Mucosa of rectum (tissue), 2 donors: ENCODE data around the gene CBLN1.

ENCODE experiments used
- H3K27ac ChIP-seq, 2 donors: one replicate each; pipeline ENCODE4 v1.7.0; 2013; ENCODE audit warnings: inconsistent platforms in 2 of 2, low read depth in 2 of 2, low read length in 2 of 2
- H3K27me3 ChIP-seq, 2 donors: one replicate each; pipeline ENCODE4 v1.7.0; 2013; ENCODE audit warnings: low read length in 2 of 2; ENCODE audit not compliant: control insufficient read depth in 2 of 2, insufficient read depth in 2 of 2
- H3K36me3 ChIP-seq, 2 donors: one replicate each; pipeline ENCODE4 v1.7.0; 2013; ENCODE audit warnings: low read length in 2 of 2; ENCODE audit not compliant: control insufficient read depth in 2 of 2, insufficient read depth in 2 of 2
- H3K4me1 ChIP-seq, 2 donors: one replicate each; pipeline ENCODE4 v1.7.0; 2013; ENCODE audit warnings: low read length in 2 of 2, mild to moderate bottlenecking in 1 of 2; ENCODE audit not compliant: control insufficient read depth in 2 of 2, insufficient read depth in 2 of 2
- H3K4me3 ChIP-seq, 2 donors: one replicate each; pipeline ENCODE4 v1.7.0; 2013; ENCODE audit warnings: low read length in 2 of 2
- H3K9ac ChIP-seq, 2 donors: one replicate each; pipeline ENCODE4 v1.7.0; 2013; ENCODE audit warnings: low read length in 2 of 2, low read depth in 1 of 2, mild to moderate bottlenecking in 1 of 2
- H3K9me3 ChIP-seq, 2 donors: one replicate each; pipeline ENCODE4 v1.7.0; 2013; ENCODE audit warnings: low read length in 2 of 2; ENCODE audit not compliant: control insufficient read depth in 2 of 2
- donor health status: healthy.
- donor health status: Normal muscosa, but diverticular disease.

Gene CBLN1

DNA sequence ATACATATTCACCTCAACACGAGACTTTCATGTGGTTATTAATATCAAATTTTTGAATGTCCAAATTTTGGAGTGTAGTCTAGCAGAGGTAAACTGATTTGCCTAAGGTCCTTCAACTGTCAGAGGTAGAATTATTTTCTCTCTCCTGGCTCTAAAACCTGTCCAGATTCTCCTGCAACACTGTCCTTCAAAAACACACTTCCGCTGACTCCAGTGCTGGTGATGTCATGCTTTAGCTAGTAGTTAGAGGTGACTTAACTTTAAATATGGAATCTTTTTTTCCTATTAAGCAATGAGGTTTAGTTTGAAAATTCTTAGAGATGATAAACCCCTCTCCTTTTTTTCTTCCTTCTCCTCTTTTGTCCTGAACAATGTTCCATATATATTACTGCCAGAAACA, 10.8 kb upstream of the CBLN1 start:
- no peaks in the 10 kb centered on the region for H3K9me3 ChIP-seq
- no peak overlapping the region for H3K27ac ChIP-seq
- no peak overlapping the region for H3K4me3 ChIP-seq
- no peaks in the 10 kb centered on the region for H3K4me1 ChIP-seq
- no peaks in the 10 kb centered on the region for H3K36me3 ChIP-seq
- peaks cover 0 to 6% of the 10 kb centered on the region in 2 donors for H3K27me3 ChIP-seq
- no peak overlapping the region for H3K9ac ChIP-seq

DNA sequence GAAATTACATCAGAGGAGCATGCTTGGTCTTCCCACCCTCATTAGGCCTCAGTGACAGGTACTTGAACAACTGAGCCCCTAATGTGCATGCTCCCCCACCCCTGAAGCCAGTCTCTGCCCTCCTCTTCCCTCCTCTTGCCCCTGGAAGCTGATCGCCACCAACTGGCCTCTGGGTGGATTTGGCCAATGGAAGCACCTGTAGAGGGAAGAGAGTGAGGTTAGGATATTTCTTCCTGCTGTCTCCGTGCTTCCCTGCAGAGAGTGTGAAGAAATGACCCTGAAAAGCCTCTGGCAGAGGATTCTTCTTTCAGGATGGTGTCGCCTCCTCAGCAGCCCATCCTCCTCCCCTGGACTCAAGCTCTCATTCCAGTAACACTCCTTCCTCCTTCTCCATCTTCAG, 5.9 kb upstream of the CBLN1 start:
- H3K36me3 ChIP-seq, result no peaks in the 10 kb centered on the region
- no peak overlapping the region for H3K4me3 ChIP-seq
- H3K27ac ChIP-seq, result no peak overlapping the region
- peaks cover 0 to 2% of the 10 kb centered on the region in 2 donors for H3K9me3 ChIP-seq
- H3K27me3 ChIP-seq, result peaks cover 25% of the 10 kb centered on the region in 2 donors
- H3K4me1 ChIP-seq, result peaks cover 4 to 7% of the 10 kb centered on the region in 2 donors
- H3K9ac ChIP-seq, result no peak overlapping the region

DNA sequence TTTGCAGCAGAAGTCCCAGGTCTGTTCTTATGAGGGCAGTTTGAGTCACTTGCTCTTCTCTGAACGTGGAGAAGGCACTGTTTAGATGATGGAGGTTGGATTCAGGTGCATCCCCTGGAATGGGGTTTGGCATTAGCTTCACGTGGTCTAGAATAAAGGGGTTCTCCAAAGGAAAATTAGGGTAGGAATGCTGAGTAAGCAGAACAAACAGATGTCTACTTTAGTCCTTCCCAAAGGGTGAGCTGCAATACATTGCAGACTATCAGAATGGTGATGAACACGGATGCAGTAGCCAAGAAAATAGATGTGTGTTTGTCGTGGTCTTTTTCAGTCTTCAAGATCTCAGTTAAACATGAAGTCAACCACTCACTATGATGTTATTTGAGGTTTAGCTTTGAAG, 3.3 kb upstream of the CBLN1 start:
- H3K27me3 ChIP-seq, result peaks cover 38 to 39% of the 10 kb centered on the region in 2 donors
- no peak overlapping the region for H3K9ac ChIP-seq
- peaks cover 7 to 8% of the 10 kb centered on the region in 2 donors for H3K4me1 ChIP-seq
- no peaks in the 10 kb centered on the region for H3K36me3 ChIP-seq
- peaks cover 0 to 2% of the 10 kb centered on the region in 2 donors for H3K9me3 ChIP-seq
- H3K27ac ChIP-seq, result no peak overlapping the region
- H3K4me3 ChIP-seq, result no peak overlapping the region

DNA sequence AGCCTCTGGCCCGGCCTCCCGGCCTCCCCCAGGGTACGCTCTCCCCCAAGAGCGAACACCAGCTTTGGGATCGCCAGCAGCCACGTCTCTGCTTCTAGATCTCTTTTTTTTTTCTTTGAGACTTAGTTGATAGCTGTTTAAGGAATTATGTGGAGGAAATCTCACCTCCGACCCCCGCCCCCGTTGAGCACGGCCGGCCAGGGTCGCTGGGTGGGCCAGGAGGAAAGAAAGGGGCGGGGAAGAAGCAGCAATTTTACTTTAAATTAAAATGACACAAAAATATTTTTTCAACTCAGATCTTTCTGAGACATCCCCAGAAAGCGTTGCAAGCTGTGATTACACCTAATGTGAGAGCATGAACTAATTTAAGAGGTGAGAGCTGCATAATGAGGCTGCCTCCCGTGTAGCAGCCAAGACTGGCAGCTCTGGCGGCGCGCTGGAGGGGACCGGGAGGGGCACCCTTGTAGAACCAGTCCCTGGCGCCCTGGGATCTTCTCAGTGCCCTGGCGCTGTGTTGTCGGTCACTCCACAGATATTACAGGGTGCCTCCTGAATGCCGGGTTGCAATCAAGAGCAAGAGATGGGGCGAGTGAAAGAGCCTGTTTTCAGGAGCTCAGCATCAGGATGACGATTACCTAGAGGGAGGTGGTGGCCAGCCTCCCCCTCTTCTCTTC, 1.9 kb upstream of the CBLN1 start:
- Histone ChIP-seq H3K36me3 (no peaks in the 10 kb centered on the region), H3K27me3 (peaks cover 47 to 53% of the 10 kb centered on the region in 2 donors), H3K9me3 (peaks cover 0 to 2% of the 10 kb centered on the region in 2 donors), H3K27ac (no peak overlapping the region), H3K4me1 (peaks cover 7 to 8% of the 10 kb centered on the region in 2 donors), H3K9ac (no peak overlapping the region), H3K4me3 (no peak overlapping the region)

DNA sequence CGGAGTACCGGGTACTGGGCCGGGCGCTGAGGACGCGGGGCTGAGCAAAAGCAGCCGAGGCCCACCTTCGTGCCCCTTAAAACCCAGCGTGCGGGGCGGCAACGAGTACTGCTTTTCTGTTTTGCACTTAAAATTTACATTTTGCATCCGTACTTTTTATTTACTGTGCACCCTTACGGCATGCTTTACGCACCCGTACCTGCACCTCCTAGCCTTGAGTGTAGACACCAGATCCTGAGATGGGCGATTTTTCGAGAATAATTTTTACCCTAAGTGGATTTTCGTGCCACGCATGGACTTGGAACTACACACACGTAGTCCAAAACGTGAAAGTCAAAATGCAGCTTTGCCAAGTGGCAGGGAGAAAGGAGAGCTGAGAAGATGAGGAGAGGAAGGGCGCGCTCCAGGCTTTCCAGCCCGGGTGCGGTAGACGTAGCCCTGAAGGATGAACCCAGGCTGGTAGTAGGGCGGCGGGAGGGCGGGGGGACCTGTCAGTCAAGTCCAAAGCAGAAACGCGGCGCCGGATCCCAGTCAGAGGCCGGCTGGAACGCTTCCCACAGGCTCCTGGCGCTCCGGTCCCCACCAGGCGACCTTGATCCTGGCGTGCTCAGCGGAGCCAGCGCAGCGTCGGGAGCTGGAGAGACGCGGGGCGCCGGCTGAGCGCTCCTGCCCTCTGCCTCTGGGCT, 1.2 kb upstream of the CBLN1 start:
- no peak overlapping the region for H3K27ac ChIP-seq
- peaks cover 53 to 60% of the 10 kb centered on the region in 2 donors for H3K27me3 ChIP-seq
- peaks cover 0 to 2% of the 10 kb centered on the region in 2 donors for H3K9me3 ChIP-seq
- no peaks in the 10 kb centered on the region for H3K36me3 ChIP-seq
- H3K9ac ChIP-seq, result no peak overlapping the region
- peak overlapping the region; percentile 62 to 73 for H3K4me3 ChIP-seq
- peaks cover 7 to 8% of the 10 kb centered on the region in 2 donors for H3K4me1 ChIP-seq

DNA sequence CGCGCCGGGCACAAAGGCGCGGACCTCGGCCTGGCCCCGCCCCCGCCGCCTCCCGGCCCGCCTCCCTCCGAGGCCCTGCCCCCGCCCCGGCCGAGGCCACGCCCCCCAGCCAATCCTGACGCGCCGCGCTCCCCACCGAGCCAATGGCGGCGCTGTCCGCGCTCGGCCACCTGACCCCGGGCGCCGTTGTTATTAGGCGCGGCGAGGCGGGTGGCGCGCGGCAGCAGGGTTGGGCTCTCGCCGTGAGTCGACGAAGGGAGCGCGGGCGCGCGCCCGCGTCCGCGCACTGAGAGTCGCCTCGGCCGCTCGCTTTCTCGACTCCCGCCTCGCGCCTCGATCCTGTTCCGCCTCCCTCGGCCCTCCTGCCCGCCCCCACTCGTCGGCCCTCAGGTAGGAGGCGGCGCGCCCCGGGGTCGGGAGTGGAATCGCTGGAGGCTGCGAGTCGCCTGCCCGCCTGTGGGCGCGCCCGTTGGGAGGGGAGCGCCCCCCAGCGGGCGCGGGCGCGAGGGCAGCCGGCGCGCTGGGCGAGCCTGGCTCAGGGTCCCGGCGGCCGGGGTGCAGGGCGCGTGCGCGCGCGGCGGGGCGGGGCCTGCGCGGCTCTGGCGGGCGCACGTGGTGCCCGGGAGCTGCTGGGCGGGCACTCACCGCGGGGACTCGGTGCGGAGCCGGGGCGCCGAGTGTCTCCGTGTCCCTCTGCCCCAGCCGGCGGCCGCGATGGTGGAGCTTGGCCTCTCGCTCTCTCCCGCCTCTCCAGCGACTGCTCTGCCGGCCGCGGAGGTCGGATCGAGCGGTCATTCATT, 405 bp upstream of the CBLN1 start:
- H3K27me3 ChIP-seq, result peaks cover 56 to 68% of the 10 kb centered on the region in 2 donors
- H3K4me1 ChIP-seq, result peaks cover 7 to 8% of the 10 kb centered on the region in 2 donors
- H3K9ac ChIP-seq, result peak overlapping the region in 1 of 2 donors; percentile 64
- H3K4me3 ChIP-seq, result peak overlapping the region; percentile 62 to 73
- no peaks in the 10 kb centered on the region for H3K36me3 ChIP-seq
- H3K9me3 ChIP-seq, result peaks cover 0 to 2% of the 10 kb centered on the region in 2 donors
- peak overlapping the region; percentile 83 to 90 for H3K27ac ChIP-seq

DNA sequence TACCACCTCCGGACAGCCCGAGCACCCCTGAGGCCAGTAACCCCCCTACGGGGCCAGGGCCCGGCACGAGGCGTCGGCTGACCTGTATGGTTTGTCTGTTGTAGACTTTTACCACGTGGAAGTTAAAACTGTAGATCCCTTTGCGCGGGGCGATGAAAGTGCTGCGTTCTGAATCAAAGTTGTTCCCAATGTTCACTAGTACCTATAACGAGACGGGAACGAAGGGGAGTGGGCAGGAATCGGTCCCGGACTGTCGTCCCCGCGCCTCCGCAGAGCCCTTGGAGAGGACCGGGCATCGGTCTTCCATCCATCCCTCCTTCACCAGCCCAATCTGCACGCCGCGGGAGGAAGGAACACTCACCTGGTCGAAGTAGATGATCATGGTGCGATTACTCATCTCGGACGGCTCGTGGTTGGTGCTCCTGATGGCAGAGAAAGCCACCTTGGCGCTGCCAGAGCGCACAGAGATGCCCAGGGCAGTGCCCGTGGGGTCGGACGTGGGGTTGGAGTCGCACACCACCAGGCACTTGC, 732 bp downstream of the CBLN1 start:
- peaks cover 7 to 8% of the 10 kb centered on the region in 2 donors for H3K4me1 ChIP-seq
- H3K27ac ChIP-seq, result no peak overlapping the region
- no peak overlapping the region for H3K9ac ChIP-seq
- H3K4me3 ChIP-seq, result no peak overlapping the region
- peaks cover 67 to 79% of the 10 kb centered on the region in 2 donors for H3K27me3 ChIP-seq
- H3K36me3 ChIP-seq, result no peaks in the 10 kb centered on the region
- H3K9me3 ChIP-seq, result peaks cover 0 to 2% of the 10 kb centered on the region in 2 donors

DNA sequence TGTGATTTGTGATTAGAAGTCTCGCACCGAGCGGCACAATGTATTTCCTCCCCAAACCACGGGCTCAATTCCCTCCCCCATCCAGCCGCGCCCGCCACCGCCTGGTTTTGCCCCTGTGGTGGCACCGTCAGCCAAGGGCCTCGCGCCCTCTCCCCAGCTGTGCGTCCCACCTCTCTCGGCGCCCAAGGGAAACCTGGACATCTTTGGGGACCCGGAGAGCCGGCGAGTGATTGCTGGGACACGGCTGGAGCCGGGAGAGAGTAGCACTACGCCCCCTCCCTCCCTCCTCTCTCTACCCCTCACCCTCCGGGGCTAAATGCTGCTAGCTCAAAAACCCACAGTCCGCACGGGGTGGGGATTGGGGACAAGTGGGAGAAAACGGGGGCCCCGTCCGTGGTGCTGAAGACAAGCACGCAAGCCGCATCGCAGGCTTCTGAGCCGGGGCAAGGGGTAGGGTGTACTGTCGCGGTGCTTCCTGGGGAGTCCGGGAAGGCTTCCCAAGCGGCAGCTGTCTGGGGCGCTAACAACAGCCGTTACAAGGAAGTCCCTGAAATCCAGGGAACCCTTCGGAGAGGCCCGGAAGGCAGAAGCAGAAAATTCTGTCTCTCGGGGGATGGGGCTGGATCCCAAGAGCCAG, 1.4 kb downstream of the CBLN1 start:
- peaks cover 7 to 8% of the 10 kb centered on the region in 2 donors for H3K4me1 ChIP-seq
- H3K9me3 ChIP-seq, result peaks cover 0 to 2% of the 10 kb centered on the region in 2 donors
- no peaks in the 10 kb centered on the region for H3K36me3 ChIP-seq
- H3K27ac ChIP-seq, result no peak overlapping the region
- peaks cover 74 to 81% of the 10 kb centered on the region in 2 donors for H3K27me3 ChIP-seq
- no peak overlapping the region for H3K9ac ChIP-seq
- no peak overlapping the region for H3K4me3 ChIP-seq

DNA sequence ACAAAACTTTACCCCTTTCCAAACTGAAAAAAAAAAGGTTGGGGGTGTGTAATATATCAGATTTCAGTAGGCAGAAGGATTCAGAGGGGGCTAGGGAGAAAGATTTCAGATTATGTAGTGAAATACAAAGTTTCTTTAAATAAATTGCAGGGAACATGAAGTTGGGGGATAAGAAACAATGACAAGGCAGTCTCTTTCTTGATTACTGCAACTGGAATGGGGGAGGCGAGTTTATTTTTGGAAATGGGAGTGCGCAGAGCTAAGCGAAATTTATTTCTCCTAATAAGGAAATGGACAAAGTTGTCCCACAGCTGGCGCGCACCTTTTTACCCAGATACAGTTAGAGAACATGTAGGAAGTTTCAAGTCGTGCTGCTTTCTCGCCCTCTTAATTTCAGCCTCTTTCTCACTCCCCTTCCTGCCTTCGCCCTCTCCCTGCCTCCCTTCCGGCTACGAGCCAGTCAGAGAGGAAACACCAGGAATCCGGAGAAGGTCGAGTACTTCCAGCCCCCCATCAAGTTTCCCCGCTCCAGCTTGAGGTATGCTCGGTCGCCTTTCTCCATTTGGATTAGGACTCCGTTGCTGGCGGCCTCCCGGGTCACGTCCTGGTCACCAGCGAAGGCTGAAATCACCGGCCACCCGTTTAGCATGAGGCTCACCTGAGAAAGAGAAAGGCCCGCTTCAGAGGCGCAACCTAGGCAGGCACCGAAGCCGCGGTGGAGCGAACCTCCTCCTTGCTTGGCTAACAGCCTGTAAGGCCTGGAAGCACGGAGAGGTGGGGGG, 2.5 kb downstream of the CBLN1 start:
- Histone ChIP-seq H3K36me3 (no peaks in the 10 kb centered on the region), H3K27ac (no peak overlapping the region), H3K27me3 (peaks cover 68 to 73% of the 10 kb centered on the region in 2 donors), H3K9ac (no peak overlapping the region), H3K4me1 (peaks cover 7 to 8% of the 10 kb centered on the region in 2 donors), H3K9me3 (peaks cover 0 to 2% of the 10 kb centered on the region in 2 donors), H3K4me3 (no peak overlapping the region)
